ENCODE results near the gene FBXO44.
"Not testable (repeated sequence)": the region's sequence is repeated elsewhere in the genome, so short reads cannot be mapped to it uniquely, and the experiment has no call there.

FBXO44 gene

GRCh38 chr1:11654137-11654938 is at the start of gene FBXO44, which contains the start of gene FBXO2:
FBXO44 (plus strand) TSS chr1:11654877; CDS start chr1:11655836, 959 bp downstream.
FBXO2 (minus strand) TSS chr1:11654429; CDS start chr1:11654340, 89 bp downstream.
- no peak for FAIRE-seq

DNA sequence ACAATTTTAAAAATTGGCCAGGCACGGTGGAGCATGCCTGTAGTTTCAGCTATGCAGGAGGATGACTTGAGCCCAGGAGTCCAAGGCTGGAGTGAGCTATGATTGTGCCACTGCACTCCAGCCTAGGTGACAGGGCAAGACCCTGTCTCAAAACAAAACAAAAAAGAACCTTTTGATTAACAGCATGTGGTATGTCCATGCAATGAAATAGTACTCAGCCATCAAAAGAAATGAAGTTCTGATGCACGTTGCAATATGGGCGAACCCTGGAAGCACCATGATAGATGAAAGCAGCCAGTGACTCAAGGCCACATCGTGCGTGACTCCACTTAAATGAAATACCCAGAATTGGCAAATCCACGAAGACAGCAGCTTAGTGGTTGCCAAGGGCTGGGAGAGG is 47.9 kb upstream of the FBXO44 start:
- FAIRE-seq = no peak

DNA sequence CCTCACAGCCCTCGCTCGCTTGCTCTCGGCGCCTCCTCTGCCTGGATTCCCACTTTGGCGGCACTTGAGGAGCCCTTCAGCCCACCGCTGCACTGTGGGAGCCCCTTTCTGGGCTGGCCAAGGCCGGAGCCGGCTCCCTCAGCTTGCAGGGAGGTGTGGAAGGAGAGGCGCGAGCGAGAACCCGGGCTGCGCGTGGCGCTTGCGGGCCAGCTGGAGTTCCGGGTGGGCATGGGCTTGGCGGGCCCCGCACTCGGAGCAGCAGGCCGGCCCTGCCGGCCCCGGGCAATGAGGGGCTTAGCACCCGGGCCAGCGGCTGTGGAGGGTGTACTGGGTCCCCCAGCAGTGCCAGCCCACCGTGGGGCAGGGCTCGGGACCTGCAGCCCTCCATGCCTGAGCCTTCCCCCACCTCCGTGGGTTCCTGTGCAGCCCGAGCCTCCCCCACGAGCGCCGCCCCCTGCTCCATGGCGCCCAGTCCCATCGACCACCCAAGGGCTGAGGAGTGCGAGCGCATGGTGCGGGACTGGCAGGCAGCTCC is 46.0 kb upstream of the FBXO44 start:
- not testable (repeated sequence) for FAIRE-seq

GRCh38 chr1:11609378-11609777 is 45.3 kb upstream of the FBXO44 start:
- not testable (repeated sequence) for FAIRE-seq

GRCh38 chr1:11610629-11611180 is 44.0 kb upstream of the FBXO44 start:
- no peak for FAIRE-seq

- FAIRE-seq = no peak
Observed at GRCh38 chr1:11611638-11612327, 42.9 kb upstream of the FBXO44 start.

GRCh38 chr1:11613347-11613746 is 41.3 kb upstream of the FBXO44 start:
- FAIRE-seq = no peak

GRCh38 chr1:11615090-11615489 is 39.6 kb upstream of the FBXO44 start:
- no peak for FAIRE-seq

DNA sequence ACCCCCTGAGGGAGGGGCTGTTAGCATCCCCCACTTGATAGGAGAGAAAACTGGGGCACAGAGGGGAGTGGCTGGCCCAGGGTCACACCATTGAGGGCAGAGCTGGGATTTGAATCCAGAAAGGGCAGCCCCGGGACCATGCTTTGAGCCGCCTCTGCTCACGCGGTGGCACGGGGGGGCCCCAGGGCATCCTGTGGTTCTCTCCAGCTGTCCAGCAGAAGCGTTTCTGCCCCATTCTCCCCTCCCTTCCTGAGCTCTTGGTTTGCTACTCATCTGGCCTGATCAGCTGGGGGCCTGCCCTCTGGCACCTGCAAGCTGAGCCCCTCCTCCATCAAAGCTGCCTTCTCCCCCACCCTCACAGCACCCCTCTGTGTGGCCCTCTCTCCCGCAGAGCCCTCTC is 37.9 kb upstream of the FBXO44 start:
- no peak for FAIRE-seq

DNA sequence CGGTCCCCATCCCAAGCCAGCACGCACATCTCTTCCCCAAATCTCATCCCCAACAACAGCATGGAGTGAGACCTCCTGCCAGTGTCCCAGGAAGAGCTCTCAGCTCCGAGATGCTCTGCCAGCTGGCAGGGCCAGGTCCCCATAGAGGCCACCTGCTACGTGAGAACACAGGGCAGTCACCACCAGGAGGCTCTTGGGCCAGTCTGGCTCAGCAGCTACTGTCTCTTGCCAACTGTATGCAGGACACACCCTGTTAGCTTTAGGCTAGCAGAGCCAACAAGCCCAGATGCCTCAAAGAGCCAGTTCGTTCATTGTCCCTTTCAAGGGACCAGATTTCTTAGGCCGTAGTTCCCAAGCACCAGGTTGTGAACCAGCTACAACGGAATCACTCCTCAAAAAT is 37.4 kb upstream of the FBXO44 start:
- no peak for FAIRE-seq

DNA sequence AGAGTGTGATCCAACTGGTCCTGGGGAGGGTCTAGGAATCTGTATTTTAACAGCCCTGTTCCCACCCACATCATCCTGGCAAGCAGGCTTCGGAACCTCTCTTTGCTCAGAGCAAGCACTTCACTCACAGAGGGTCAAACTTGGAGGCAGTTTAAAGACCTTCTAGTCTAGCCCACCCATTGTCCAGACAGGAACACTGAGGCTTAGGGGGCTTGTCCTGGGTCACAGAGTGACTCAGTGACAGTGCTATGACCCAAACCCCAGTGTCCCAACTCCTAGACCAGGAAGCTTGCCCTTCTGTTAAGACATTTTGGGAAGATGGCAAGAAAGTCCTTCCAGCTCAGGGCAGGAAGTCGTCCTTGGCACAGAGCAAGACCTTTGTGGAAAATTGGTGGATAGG is 36.9 kb upstream of the FBXO44 start:
- no peak for FAIRE-seq

- FAIRE-seq = no peak
Observed at GRCh38 chr1:11620405-11620804, 34.3 kb upstream of the FBXO44 start.

GRCh38 chr1:11620924-11621323 is 33.8 kb upstream of the FBXO44 start:
- no peak for FAIRE-seq

- no peak for FAIRE-seq
Observed at GRCh38 chr1:11622398-11622797, 32.3 kb upstream of the FBXO44 start.

- no peak for FAIRE-seq
Observed at GRCh38 chr1:11623702-11624101, 31.0 kb upstream of the FBXO44 start.

- FAIRE-seq = no peak
Observed at GRCh38 chr1:11626551-11626950, 28.1 kb upstream of the FBXO44 start.

- no peak for FAIRE-seq
Observed at GRCh38 chr1:11628767-11629166, 25.9 kb upstream of the FBXO44 start.

DNA sequence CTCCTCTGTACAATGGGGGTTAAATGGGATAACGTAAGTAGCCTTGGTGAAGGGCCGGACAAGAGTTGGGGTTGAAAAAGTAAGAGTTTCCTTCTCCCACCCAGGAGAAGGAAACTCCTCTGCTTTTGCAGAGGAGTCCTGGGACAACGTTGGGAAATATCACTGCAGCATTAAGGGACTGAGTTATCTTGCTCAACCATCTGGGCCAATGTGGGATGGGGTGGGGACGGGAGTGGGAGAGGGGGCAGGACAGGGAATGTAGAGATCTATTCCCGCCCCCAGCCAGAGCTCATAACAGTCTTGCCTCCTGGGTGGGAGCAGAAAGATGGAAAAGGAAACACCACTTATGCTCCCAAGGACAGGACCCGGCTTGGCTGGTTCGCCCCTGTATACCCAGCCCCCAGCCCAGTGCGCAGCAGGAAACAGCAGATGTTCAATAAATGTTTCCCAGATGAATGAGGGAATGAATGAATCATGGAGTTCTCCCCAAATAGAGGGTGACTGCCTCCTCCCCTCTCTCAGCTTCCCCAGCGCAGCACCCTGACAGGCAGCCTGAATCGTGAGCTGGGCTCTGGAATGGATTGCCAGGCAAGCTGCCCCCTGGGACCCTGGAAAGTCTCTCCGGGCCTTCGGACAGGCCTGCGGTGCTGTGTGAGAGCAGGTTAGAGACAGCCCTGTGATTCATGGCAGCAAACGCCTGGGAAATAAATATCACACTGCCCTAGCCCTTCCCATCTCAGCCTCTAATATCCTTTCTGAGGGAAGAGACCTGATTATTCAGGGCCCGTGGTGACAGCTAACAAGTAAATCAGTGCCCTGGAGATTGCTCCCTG is 25.3 kb upstream of the FBXO44 start:
- no peak for FAIRE-seq

DNA sequence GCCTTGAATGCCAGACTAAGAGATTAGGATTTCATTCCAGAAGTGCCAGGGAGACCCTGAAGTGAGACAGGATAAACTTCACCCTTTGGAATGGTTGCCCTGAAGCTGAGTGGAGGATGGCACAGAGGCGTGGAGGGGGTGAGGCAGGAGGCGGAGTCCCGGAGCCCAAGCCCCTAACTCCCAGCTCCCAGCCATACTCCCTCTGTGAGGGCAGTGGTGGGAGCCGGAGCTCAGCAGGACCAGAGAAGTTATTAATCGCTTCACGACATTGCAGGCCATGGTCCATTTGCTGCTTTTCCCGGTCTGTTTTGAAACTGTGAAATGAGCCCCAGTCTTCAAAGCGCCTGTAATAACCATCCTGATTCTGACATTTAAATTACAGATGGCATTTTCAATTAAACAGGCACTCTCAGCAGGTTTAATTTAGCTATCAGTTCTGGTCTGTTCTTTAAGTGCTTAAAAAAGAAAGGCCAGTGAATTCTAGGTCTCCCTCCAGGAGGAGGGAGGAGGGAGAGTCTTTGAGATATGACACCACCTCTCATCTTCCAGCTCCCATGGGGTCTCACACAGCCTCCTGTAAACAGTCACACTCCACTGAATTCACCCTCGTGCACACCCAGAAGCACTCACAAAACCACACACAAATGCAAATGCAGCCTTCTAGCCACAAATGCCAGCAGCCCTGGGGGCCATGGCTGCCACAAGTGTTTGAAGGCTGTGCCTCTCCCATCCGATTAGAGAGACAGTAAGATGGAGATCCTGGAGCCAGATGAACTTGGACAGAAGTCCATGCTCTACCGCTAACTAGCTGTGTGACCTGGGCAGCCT is 20.1 kb upstream of the FBXO44 start:
- FAIRE-seq = no peak

DNA sequence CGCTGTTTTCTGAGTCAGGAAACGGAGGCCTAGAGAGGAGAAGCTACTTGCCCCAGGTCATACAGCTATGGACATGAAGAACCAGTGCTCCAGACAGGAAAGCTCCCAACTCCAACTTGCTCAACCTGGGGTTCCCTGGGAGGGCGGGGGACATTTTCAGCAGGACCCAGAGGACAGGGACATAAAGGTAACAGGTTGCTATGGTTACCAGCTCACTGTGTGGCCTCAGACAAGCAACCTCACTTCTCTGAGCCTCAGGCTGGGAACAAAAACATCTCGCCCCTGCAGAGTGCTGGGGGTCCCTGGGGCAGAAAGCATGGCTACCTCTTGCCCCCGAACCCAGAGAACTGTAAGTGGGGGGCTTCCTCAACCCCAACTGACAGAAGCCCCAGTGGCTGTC is 16.6 kb upstream of the FBXO44 start:
- FAIRE-seq = no peak

DNA sequence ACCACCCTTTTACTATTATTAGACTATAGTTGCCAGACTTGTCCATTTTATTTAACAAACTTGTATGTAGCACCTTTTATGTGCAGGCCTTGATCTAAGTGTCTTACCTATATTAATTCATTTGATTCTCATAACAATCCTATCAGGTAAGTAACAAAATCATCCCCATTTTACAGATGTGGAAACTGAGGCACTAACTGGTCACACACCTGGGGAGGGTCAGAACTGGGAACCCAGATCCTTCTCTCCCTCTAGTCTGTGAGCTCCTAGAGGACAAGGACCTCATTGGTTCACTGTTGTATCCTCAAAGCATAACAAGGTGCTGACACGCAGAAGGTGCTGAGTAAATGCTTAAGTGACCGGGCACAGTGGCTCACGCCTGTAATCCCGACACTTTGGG is 15.3 kb upstream of the FBXO44 start:
- FAIRE-seq = no peak

GRCh38 chr1:11640101-11640500 is 14.6 kb upstream of the FBXO44 start:
- FAIRE-seq = no peak
